OCI-LY3 (cell line): ENCODE measurements around the gene NSUN3.

Experiments
- H2AFZ ChIP-seq: fragments of 200-600, 300-600 bp; shearing (Covaris generic); 2 replicates; pipeline ENCODE4 v1.6.0; 2014; ENCODE audit warnings: antibody characterized with exemption, low read depth, low read length
- H3K27ac ChIP-seq: fragments of 200-600, 300-600 bp; sonication (generic); 2 replicates; pipeline ENCODE4 v1.5.1; 2014; ENCODE audit warnings: mild to moderate bottlenecking, low read length, moderate library complexity, mixed read lengths
- H3K27me3 ChIP-seq: fragments of 200-600, 300-600 bp; sonication (generic); 2 replicates; pipeline ENCODE4 v1.6.1; 2014; ENCODE audit warnings: low read depth, low read length, mixed read lengths
- H3K36me3 ChIP-seq: fragments of 200-600, 300-600 bp; sonication (generic); replicated peaks from 2 replicates; pipeline ENCODE3; 2014; ENCODE audit warnings: low read depth, low read length, mixed read lengths
- H3K4me1 ChIP-seq: fragments of 300-600, 200-600 bp; sonication (generic); 2 replicates; pipeline ENCODE4 v1.6.1; 2014; ENCODE audit warnings: low read length, mixed read lengths
- H3K4me2 ChIP-seq: fragments of 200-600, 300-600 bp; sonication (generic); 2 replicates; pipeline ENCODE4 v1.6.1; 2014; ENCODE audit warnings: low read length, mixed read lengths
- H3K4me3 ChIP-seq: fragments of 300-600, 200-600 bp; sonication (generic); 2 replicates; pipeline ENCODE4 v1.5.1; 2014; ENCODE audit warnings: antibody characterized with exemption, mild to moderate bottlenecking, low read length, moderate library complexity
- H3K79me2 ChIP-seq: fragments of 300-600, 200-600 bp; shearing (Covaris generic); 2 replicates; pipeline ENCODE4 v1.6.1; 2014; ENCODE audit warnings: mild to moderate bottlenecking, low read length, mixed read lengths
- H3K9ac ChIP-seq: fragments of 300-600, 200-600 bp; shearing (Covaris generic); 2 replicates; pipeline ENCODE4 v1.6.0; 2014; ENCODE audit warnings: mild to moderate bottlenecking, low read length, moderate library complexity
- H3K9me3 ChIP-seq: fragments of 200-600, 300-600 bp; shearing (Covaris generic); 2 replicates; pipeline ENCODE4 v1.6.1; 2014; ENCODE audit warnings: low read length, mixed read lengths; ENCODE audit not compliant: insufficient read depth
- H4K20me1 ChIP-seq: fragments of 200-600, 300-600 bp; sonication (generic); 2 replicates; pipeline ENCODE4 v1.6.1; 2016; ENCODE audit warnings: low read length, mixed read lengths; ENCODE audit not compliant: insufficient read depth
- CTCF ChIP-seq: fragments of 200-600, 300-600 bp; sonication (generic); IDR thresholded peaks from 2 replicates; pipeline ENCODE4 v1.5.1; 2014; ENCODE audit warnings: antibody characterized with exemption, low read length, low read depth
- EZH2phosphoT487 ChIP-seq: fragments of 200-600 bp; shearing (Covaris generic); IDR thresholded peaks from 2 replicates; pipeline ENCODE4 v1.6.1; 2018; ENCODE audit warnings: antibody characterized with exemption, mixed run types, low read depth

NSUN3 gene

DNA sequence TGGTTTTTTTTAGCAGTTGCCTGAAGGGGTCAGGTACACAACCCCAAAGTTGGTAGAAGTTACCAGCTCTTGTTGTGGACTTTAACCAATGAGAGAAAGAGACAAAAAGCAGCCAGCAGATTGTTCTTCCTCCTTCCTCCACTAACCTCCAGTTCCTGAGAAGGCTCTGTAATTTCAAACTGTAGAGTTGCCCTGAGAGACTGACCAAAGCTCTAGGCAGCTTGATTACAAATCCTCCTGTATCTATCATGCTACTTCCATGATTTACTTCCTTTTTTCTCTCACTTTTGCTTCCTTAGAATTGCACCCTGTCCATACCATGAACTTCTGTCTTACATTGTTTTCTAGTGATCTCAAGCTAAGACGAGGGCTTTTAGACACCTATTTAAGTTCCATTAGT lies 29.2 kb downstream of the NSUN3 start:
- H3K27me3 ChIP-seq, result no peaks in the 10 kb centered on the region
- no peak overlapping the region for H3K9ac ChIP-seq
- no peaks in the 10 kb centered on the region for H3K4me1 ChIP-seq
- H3K4me2 ChIP-seq, result no peak overlapping the region
- H2AFZ ChIP-seq, result no peak overlapping the region
- H3K4me3 ChIP-seq, result no peak overlapping the region
- H3K27ac ChIP-seq, result no peak overlapping the region
- TF ChIP-seq EZH2phosphoT487 (no peak), CTCF (no peak)
- no peaks in the 10 kb centered on the region for H3K79me2 ChIP-seq
- H4K20me1 ChIP-seq, result no peaks in the 10 kb centered on the region
- H3K36me3 ChIP-seq, result peaks cover 11% of the 10 kb centered on the region
- no peaks in the 10 kb centered on the region for H3K9me3 ChIP-seq

DNA sequence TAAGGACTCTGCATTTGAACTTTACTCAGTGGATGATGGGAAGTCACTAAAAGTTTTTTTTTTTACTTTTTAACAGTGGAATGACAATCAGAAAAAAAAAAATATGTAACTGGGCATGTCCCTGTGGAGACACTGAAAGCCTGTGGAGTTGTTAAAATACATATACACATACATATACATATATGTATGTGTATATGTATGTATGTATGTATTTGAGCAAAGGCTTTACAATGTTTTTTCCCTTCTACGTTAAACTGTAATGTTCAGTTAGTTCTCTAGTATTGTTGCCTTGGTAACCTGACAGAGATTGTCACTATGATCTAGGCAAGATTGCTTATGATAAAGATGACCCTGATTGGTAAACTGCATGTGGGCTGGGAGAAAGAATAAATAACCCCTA lies 30.3 kb downstream of the NSUN3 start:
- no peak overlapping the region for H2AFZ ChIP-seq
- TF ChIP-seq EZH2phosphoT487, result no peak
- no peak for TF ChIP-seq CTCF
- no peaks in the 10 kb centered on the region for H3K79me2 ChIP-seq
- no peak overlapping the region for H3K4me3 ChIP-seq
- H4K20me1 ChIP-seq, result no peaks in the 10 kb centered on the region
- no peaks in the 10 kb centered on the region for H3K9me3 ChIP-seq
- H3K27ac ChIP-seq, result no peak overlapping the region
- peaks cover 12% of the 10 kb centered on the region for H3K36me3 ChIP-seq
- no peaks in the 10 kb centered on the region for H3K27me3 ChIP-seq
- H3K9ac ChIP-seq, result no peak overlapping the region
- no peaks in the 10 kb centered on the region for H3K4me1 ChIP-seq
- no peak overlapping the region for H3K4me2 ChIP-seq

DNA sequence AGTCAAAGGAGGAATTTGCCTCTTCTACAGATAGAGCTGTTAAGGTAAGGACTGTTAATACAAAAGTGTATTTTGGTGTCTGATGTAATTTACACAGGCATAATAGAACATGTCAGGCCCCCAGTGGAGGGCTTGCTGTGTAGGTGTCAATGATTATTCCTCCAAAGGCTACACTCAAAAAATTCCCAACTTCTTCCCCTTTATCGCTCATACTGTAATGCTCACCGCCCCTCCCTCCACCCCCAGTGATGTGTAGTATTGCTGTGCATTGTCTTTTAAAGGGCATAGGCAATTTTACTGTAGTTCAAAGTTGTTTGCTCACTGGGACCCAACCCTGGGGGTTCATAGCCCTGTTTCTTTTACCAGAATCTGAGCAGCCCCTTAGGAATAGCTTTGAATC lies 32.2 kb downstream of the NSUN3 start:
- Histone ChIP-seq H4K20me1 (no peaks in the 10 kb centered on the region), H3K4me1 (no peaks in the 10 kb centered on the region), H3K79me2 (no peaks in the 10 kb centered on the region), H3K9ac (no peak overlapping the region), H2AFZ (no peak overlapping the region), H3K4me2 (no peak overlapping the region), H3K27ac (no peak overlapping the region), H3K4me3 (no peak overlapping the region), H3K27me3 (no peaks in the 10 kb centered on the region), H3K9me3 (no peaks in the 10 kb centered on the region), H3K36me3 (peaks cover 16% of the 10 kb centered on the region)
- TF ChIP-seq CTCF (no peak), EZH2phosphoT487 (no peak)

DNA sequence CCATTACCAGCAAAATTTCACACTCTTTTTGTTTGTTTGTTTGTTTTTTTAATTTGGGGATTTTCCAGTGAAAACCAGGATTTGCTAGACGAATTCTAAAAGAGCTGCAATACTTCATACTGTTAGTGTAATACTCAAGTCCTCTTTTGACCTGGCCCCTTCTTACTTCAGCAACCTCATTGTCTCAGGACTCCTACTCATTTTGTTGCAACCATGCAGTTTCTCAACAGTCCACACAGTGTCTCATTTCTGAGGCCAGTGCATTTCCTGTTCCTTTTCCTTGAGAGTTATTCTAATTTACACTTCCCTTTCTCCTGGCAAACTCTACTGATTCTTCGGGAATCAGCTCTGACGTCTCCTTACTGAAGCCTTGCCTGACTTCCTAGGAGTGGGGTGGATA lies 35.6 kb downstream of the NSUN3 start:
- Histone ChIP-seq H3K36me3 (peaks cover 16% of the 10 kb centered on the region), H2AFZ (no peak overlapping the region), H3K4me3 (no peak overlapping the region), H3K9me3 (no peaks in the 10 kb centered on the region), H3K27ac (no peak overlapping the region), H4K20me1 (no peaks in the 10 kb centered on the region), H3K79me2 (no peaks in the 10 kb centered on the region), H3K4me2 (no peak overlapping the region), H3K4me1 (no peaks in the 10 kb centered on the region), H3K9ac (no peak overlapping the region), H3K27me3 (no peaks in the 10 kb centered on the region)
- TF ChIP-seq EZH2phosphoT487 (no peak), CTCF (no peak)
